ENCODE results near the gene SSBP3.

- TF ChIP-seq, protein P1, sequence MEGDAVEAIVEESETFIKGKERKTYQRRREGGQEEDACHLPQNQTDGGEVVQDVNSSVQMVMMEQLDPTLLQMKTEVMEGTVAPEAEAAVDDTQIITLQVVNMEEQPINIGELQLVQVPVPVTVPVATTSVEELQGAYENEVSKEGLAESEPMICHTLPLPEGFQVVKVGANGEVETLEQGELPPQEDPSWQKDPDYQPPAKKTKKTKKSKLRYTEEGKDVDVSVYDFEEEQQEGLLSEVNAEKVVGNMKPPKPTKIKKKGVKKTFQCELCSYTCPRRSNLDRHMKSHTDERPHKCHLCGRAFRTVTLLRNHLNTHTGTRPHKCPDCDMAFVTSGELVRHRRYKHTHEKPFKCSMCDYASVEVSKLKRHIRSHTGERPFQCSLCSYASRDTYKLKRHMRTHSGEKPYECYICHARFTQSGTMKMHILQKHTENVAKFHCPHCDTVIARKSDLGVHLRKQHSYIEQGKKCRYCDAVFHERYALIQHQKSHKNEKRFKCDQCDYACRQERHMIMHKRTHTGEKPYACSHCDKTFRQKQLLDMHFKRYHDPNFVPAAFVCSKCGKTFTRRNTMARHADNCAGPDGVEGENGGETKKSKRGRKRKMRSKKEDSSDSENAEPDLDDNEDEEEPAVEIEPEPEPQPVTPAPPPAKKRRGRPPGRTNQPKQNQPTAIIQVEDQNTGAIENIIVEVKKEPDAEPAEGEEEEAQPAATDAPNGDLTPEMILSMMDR (IDR thresholded peaks at IDR 0.05; ENCODE audit: insufficient read depth, low read length, poor library complexity, severe bottlenecking) = no peak
- no peak for TF ChIP-seq EZH2phosphoT487 (conservative IDR thresholded peaks at IDR 0.05; ENCODE audit: low read length)
Observed at GRCh38 chr1:54240741-54241335, 165.4 kb downstream of the SSBP3 start.
